ENCODE data around the gene AGAP5.
"Not testable (repeated sequence)": the region's sequence is repeated elsewhere in the genome, so short reads cannot be mapped to it uniquely, and the experiment has no call there.

Gene AGAP5

DNA sequence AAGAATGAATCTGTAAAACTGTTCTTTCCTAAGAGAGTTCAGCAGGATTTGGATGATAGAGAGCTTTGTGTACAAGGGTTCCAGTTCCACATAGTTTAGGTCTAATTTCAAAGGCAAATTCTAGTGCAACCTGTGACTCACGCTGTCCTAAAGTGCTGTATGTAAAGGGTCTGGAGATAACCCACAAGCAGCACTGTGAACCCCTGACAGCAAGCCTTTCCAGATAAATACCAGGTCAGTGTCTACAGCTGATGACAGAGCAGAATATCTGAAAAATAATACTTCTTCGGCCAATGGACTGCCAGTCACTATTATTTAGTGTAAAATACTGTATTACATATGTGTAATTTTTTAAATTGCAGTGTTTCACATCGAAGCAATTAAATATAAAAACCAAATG, 16.0 kb upstream of the AGAP5 start:
- not testable (repeated sequence) for DNase-seq

DNA sequence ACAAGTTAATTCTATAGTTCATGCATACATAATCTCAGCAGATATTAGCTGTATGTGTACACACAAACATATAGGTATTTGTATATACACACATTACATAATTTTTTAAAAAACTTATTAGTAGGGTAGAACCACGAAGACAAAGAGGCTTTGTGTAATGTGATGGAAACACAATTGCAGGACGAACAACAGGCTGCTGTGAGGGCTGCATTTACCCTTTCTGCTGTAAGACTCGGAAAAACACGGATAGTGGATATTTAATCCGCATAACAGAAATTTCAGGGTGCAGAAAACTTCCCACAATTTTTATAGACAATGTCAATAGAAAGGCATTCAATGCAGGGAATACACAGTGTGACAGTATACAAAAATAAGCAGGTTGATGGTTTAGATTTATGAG, 13.8 kb upstream of the AGAP5 start:
- not testable (repeated sequence) for DNase-seq

DNA sequence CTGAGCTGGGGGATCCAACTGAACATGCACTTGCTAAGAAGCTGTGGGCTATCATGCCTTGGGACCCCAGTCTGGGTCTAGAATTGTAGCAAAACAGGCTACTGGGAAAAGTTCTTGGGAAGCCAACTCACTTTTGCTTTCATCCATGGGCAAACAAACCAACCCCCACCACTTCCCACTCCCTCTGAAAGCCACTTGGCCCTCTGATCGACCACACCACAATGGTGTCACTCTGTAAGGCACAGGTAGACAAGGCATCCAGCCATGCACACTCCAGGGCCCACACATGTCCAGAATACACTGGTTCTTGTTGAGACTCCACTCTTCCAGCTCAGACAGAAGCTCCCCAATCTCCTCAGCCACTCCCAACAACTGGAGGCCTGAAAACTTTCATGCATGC, 10.2 kb upstream of the AGAP5 start:
- DNase-seq = not testable (repeated sequence)

GRCh38 chr10:73707628-73708027, 9.7 kb upstream of the AGAP5 start:
- DNase-seq = not testable (repeated sequence)

DNA sequence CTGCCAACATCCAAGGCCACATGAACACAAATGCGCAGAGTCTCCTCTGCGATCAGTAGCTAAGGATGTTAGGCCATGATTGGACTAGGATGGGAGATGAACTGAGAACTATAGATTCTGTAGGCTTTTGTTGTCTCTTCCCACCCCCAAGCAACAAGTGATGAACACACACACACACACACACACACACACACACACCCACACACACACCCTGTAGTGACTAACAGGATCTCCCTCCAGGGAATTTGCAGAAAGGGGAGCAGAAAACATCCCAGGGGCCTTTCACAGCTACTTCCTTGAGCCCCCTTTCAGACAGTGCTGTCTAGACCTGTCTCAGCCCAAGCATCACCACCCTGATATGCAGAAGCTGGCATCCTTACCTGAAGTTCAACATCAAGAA, 8.6 kb upstream of the AGAP5 start:
- DNase-seq = not testable (repeated sequence)

GRCh38 chr10:73705506-73706072, 7.7 kb upstream of the AGAP5 start:
- not testable (repeated sequence) for DNase-seq

GRCh38 chr10:73703924-73704323, 6.0 kb upstream of the AGAP5 start:
- not testable (repeated sequence) for DNase-seq

DNA sequence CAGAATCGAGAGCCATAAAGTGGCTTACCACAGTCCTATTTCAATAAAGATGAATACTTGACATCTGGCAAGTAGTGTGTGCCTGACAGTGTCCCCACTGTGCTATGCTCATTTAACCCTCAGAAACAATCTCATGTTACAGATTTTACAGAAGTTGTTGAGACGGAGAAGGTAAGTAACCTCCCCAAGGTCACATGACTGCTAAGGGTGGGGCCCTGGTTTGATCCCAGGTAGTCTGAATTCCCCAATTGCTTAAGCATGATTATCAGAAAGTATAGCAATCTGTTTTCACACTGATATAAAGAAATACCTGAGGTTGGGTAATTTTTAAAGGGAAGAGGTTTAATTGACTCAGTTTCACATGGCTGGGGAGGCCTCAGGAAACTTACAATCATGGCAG, 910 bp upstream of the AGAP5 start:
- not testable (repeated sequence) for DNase-seq

GRCh38 chr10:73695302-73695701, 2.6 kb downstream of the AGAP5 start:
- DNase-seq = not testable (repeated sequence)

GRCh38 chr10:73690755-73691154, 7.2 kb downstream of the AGAP5 start:
- DNase-seq = not testable (repeated sequence)

DNA sequence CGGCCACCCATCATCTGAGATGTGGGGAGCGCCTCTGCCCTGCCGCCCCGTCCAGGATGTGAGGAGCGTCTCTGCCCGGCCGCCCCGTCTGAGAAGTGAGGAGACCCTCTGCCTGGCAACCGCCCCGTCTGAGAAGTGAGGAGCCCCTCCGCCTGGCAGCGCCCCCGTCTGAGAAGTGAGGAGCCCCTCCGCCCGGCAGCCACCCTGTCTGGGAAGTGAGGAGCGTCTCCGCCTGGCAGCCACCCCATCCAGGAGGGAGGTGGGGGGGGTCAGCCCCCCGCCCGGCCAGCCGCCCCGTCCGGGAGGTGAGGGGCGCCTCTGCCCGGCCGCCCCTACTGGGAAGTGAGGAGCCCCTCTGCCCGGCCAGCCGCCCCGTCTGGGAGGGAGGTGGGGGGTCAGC, 8.3 kb downstream of the AGAP5 start:
- DNase-seq = not testable (repeated sequence)

GRCh38 chr10:73687641-73688040, 10.3 kb downstream of the AGAP5 start:
- DNase-seq = not testable (repeated sequence)

DNA sequence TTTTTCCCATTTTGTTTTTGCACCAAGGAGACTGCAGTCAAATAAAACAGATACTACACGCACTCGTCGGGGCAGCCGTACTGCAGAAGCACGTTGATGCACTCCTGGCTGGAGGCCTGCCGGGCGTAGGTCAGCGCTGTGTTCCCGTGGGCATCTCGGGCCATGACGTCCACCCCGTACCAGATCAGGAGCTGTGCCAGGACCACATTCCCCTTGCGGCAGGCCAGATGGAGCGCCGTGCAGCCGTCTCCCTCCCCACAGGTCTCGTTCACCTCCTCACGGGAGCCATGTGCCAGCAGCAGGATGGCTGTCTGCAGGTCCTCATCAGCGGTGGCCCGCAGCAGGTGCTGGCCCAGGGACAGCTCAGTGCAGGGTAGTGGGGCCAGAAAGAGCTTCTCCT, 23.4 kb downstream of the AGAP5 start:
- DNase-seq = not testable (repeated sequence)

- not testable (repeated sequence) for DNase-seq
Observed at GRCh38 chr10:73668378-73668777, 29.5 kb downstream of the AGAP5 start.

GRCh38 chr10:73666153-73666809, 31.6 kb downstream of the AGAP5 start:
- DNase-seq = not testable (repeated sequence)

DNA sequence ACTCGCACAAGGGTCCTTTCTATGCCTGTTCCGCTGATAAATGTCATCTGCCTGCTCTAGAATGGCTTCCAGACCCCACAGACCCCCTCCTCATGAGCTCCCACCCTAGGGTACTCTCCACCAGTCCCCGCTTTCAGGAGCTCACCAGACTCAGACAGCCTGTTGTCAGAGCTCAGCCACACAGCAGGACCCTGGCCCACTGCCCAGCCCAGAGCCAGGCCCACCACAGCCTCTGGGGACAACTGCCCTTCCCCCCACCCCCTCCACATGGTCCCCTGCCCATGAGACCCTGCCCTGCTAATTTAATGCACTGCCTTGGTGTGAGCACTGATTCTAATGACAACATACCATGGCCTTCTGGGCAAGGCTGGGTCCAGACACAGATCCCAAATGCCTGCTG, 32.3 kb downstream of the AGAP5 start:
- not testable (repeated sequence) for DNase-seq

DNA sequence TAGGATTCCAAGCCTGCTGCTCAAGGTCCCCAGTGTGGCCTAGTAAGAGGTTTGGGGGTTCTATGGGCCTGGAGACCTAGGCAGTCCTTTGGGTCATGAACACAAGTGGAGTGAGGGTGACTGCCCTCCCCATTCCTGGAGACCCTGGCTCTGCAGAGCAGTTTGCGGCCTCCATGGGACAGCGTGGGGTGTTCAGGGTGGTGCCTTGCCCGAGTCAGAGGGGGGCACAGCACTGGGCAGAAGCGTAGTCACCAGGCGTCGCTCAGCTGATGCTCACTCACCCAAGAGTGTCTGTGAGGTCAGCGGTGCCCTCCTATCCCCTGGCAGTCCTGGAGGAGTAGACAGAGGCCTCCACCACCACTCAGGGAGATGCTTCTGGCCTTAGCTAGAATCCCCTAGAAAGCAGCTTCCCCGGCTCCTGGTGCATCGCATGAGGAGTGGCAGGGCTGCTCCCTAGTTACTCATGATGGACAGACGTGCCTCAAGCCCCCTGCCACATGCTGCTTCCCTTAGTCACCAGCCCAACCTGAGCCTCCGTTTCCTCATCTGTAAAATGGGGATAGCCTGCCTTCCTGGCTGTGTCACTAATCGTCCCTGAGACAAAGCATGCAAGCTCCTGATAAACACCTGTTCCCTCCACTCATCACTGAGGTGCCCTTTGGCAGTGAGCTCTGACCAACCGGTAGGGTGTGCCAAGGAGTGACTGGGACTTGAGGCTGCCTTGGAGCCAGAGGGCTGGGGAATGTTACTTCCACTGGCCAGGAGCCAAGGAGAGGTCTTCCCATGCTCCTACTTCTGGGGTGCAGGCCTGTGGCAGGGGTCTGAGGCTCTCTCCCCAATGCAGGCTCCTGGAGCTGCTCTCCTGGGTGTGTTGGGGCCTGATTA, 33.5 kb downstream of the AGAP5 start:
- not testable (repeated sequence) for DNase-seq

- not testable (repeated sequence) for DNase-seq
Observed at GRCh38 chr10:73663621-73664020, 34.3 kb downstream of the AGAP5 start.

GRCh38 chr10:73662705-73663104, 35.2 kb downstream of the AGAP5 start:
- not testable (repeated sequence) for DNase-seq

DNA sequence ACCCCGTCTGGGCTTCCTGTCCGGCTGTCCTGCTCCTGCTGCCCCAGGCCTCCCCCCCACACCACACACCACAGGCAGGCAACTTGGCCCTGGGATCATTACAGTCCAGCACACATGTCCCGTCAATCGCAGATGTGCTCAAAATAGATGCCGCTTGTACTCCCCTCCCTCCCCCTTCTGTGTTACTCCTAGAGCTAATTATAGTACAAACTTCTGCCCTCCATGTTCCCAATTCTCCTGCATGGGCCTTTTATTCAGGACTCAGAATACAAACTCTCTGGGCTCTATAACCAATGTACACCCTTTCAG, 42.0 kb downstream of the AGAP5 start, which contains the start of gene SYNPO2L:
TSS of gene SYNPO2L (minus strand) at position 40 of the 309 bp plus-strand sequence. CDS start 107 bp downstream, outside the sequence.
- no peak for DNase-seq

DNA sequence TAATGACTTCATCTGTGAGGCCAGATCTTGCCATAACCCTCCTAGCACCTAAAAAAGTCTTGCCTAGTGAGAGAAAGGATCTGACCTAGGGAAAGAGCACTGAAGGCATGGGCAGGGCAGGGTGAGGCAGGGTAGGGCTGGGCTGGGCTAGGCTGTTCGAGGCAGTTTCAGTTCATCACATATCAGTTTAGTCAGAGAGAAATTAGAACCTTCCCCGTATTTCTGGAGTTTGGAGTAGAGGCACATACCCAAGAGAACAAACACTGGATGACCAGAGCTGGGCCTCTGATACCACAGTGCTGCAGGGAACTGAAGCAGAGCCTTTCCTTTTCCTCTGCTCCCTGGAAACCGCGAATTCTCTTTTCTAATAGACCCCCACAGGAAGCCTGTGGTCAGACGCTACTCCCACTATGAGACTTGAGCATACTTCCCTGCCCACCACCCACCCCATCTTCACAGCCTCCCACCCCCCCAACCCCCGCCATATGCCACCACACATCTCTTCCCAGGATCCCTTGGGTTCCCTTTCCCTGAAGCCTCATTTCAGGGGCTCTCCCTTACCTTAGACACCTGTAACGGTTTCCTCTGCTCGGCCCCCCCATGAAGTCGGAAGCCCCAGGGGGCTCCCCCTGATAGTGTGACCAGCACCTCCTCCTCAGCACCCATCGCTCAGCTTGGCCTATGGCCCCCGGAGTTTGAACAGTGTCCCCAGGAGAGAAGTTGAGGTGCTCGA, 42.5 kb downstream of the AGAP5 start:
- DNase-seq = no peak

DNA sequence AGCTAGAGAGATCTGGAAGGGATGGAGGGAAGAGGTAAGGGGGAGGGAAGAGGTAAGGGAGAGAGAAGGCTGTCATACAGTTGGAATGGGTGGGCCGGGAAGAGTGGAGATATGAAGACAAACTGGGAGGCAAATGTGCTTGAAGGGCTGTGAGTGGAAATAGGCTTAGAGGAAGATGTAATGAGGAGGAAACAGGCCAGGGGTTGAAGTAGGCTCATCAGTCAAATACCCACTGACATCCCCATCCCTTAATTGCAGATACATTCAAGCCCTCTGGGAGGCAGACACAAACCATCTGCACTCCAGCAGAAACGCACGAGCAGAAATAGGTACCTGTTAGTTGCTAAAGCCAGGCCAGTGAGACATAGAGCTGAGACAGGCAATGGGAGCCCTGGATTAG, 44.2 kb downstream of the AGAP5 start:
- DNase-seq = no peak

- no peak for DNase-seq
Observed at GRCh38 chr10:73653195-73653594, 44.7 kb downstream of the AGAP5 start.

Measured in effector CD4-positive, alpha-beta T cell (primary cell).